ENCODE results near the gene HDX. TPM values are rescaled to one million over a fixed set of nuclear protein-coding genes. Genes with fewer than 3 reads are reported as not detected.
A peak's percentile ranks its signal among the peaks of the same experiment; 100 is the strongest.
"Not testable (repeated sequence)": the region's sequence is repeated elsewhere in the genome, so short reads cannot be mapped to it uniquely, and the experiment has no call there.

HDX gene
- total RNA-seq (2011; cell fraction: chromatin; rRNA removed; ENCODE audit: low replicate concordance) = not detected in 2 replicates
- not detected in 2 replicates for total RNA-seq (2011; cell fraction: nucleolus; rRNA removed)
- not detected in 2 replicates for total RNA-seq (2011; cell fraction: nucleoplasm; rRNA removed)
- total RNA-seq (2014; rRNA removed) (not detected in 2 replicates), total RNA-seq (2014; rRNA removed; fragmentation: Illumina TruSeq; extraction: Trizol) (not detected in 2 replicates), total RNA-seq (2015; rRNA removed; fragmentation: Illumina TruSeq; extraction: Trizol) (not detected in 2 replicates), total RNA-seq (2021) (not detected in 2 replicates), polyA plus RNA-seq (2011; rRNA removed) (not detected in 2 replicates), polyA plus RNA-seq (2014; fragmentation: Illumina TruSeq; extraction: Trizol) (not detected in 2 replicates), polyA plus RNA-seq (2014; fragmentation: Nextera tagmentation; extraction: Ambion mirVana) (not detected), polyA plus RNA-seq (2014; rRNA removed) (not detected in 2 replicates), polyA minus RNA-seq (2011; rRNA and poly(A)+ RNA removed) (0.11 TPM in 1 of 2 replicates, not detected in the other), Bru-seq, nascent RNA (percentile 1 among the genes with signal in this experiment), BruChase-seq, experiment 1, labeled RNA remaining after a 2-hour chase (percentile 6 among the genes with signal in this experiment), BruChase-seq, experiment 2, labeled RNA remaining after a 6-hour chase (percentile 6 among the genes with signal in this experiment)
- not detected in 2 replicates for polyA plus RNA-seq (2011; cell fraction: cytosol; rRNA removed)
- polyA plus RNA-seq (2011; cell fraction: nucleus; rRNA removed) = not detected in 2 replicates
- polyA plus RNA-seq (2012) = not detected in 2 replicates
- not detected in 2 replicates for polyA minus RNA-seq (2011; cell fraction: cytosol; rRNA and poly(A)+ RNA removed)
- not detected in 2 replicates for polyA minus RNA-seq (2011; cell fraction: nucleus; rRNA and poly(A)+ RNA removed)
- long read RNA-seq, experiment 1 = 0 reads
- long read RNA-seq, experiment 2 = 0 reads
- long read RNA-seq, experiment 3 = 0 reads

- DNase-seq (ENCODE audit: extremely low read depth in 1 of 4, low spot score in 3 of 4) = no peak
- Histone ChIP-seq H2AFZ (ENCODE audit: low read depth, low read length) (no peak within 1 kb of the TSS), H3K4me1 (replicated peaks in 1 of 2; ENCODE audit: control insufficient read depth in 2 of 2, insufficient read depth in 2 of 2, low read length in 2 of 2) (no peaks in the 10 kb centered on the region), H3K27ac (ENCODE audit: extremely low read depth, low read depth, low read length) (no peak within 1 kb of the TSS), H3K4me3 (no peak within 1 kb of the TSS), H3K9me3 (replicated peaks; ENCODE audit: control insufficient read depth, insufficient read depth, low read depth, low read length) (no peaks in the 10 kb centered on the region), H3K9me1 (ENCODE audit: control insufficient read depth, insufficient read depth, low read length) (no peaks in the 10 kb centered on the region), H3K79me2 (ENCODE audit: control insufficient read depth, insufficient read depth, low read length) (no peaks in the 10 kb centered on the region), H4K20me1 (replicated peaks; ENCODE audit: control insufficient read depth, insufficient read depth, low read length) (no peaks in the 10 kb centered on the region), H3K36me3 (ENCODE audit: control insufficient read depth, insufficient read depth, low read length) (no peaks in the 10 kb centered on the region), H3K4me2 (ENCODE audit: insufficient read depth, low read length) (no peak within 1 kb of the TSS), H3K9ac (ENCODE audit: insufficient read depth in 1 of 2, low read depth in 2 of 2, low read length in 2 of 2) (no peak within 1 kb of the TSS), H3K27me3 (ENCODE audit: control insufficient read depth in 2 of 2, insufficient read depth in 2 of 2, low read length in 2 of 2) (no peaks in the 10 kb centered on the region)
- no peak for TF ChIP-seq EP400 (IDR thresholded peaks at IDR 0.05)
- TF ChIP-seq YBX1 (IDR thresholded peaks at IDR 0.05) = no peak
- no peak for TF ChIP-seq KAT7 (CRISPR knock-in tag; IDR thresholded peaks at IDR 0.05; ENCODE audit: borderline replicate concordance)
- no peak for TF ChIP-seq SRSF3 (IDR thresholded peaks at IDR 0.05; ENCODE audit: insufficient read depth, low read length)
- no peak for TF ChIP-seq POU5F1 (IDR thresholded peaks at IDR 0.05; ENCODE audit: borderline replicate concordance, low read depth, low read length, partially characterized antibody)
- TF ChIP-seq PATZ1 (CRISPR knock-in tag; IDR thresholded peaks at IDR 0.05; ENCODE audit: borderline replicate concordance) = no peak
- 0 out of 4 replicates have a peak, but pooled peaks of 1 of the 2 experiments have one; percentile 17 for TF ChIP-seq NRF1 (conservative IDR thresholded peaks at IDR 0.05 in 1 of 2, IDR thresholded peaks at IDR 0.05 in 1 of 2)
- no peak for TF ChIP-seq ZNF174 (CRISPR knock-in tag; IDR thresholded peaks at IDR 0.05)
- intact Hi-C loops (cut with micrococcal nuclease) = no loop called here
- BruUV-seq (replicated peaks) = no TSS peak
- no peak for FAIRE-seq
- ATAC-seq = no peak
- ChIA-PET POLR2A (no interaction called here), CTCF (ENCODE audit: low intra/inter-chr PET ratio) (no interaction called here)
- 2% methylated on average over 25 of the region's 38 CpGs for WGBS (ENCODE audit: insufficient coverage, low coverage, missing lambda C conversion rate)
- in situ Hi-C loops (cut with MboI) = no loop called here
Observed at GRCh38 chrX:84501798-84502628, at the start of gene HDX. TSS of gene HDX (minus strand) at chrX:84502453. CDS start at chrX:84475397, 27,056 bp downstream.

GRCh38 chrX:84541315-84541714, 39.1 kb upstream of the HDX start:
- ATAC-seq; H3K36me3 ChIP-seq (ENCODE audit: control insufficient read depth, insufficient read depth, low read length); H3K9ac ChIP-seq (ENCODE audit: insufficient read depth in 1 of 2, low read depth in 2 of 2, low read length in 2 of 2); H2AFZ ChIP-seq (ENCODE audit: low read depth, low read length); H3K27ac ChIP-seq (ENCODE audit: extremely low read depth, low read depth, low read length); DNase-seq (ENCODE audit: extremely low read depth in 1 of 4, low spot score in 3 of 4); H3K79me2 ChIP-seq (ENCODE audit: control insufficient read depth, insufficient read depth, low read length); H3K4me1 ChIP-seq (replicated peaks in 1 of 2; ENCODE audit: control insufficient read depth in 2 of 2, insufficient read depth in 2 of 2, low read length in 2 of 2); in situ Hi-C loops (cut with MboI); H3K27me3 ChIP-seq (ENCODE audit: control insufficient read depth in 2 of 2, insufficient read depth in 2 of 2, low read length in 2 of 2); CTCF ChIA-PET (ENCODE audit: low intra/inter-chr PET ratio); intact Hi-C loops (cut with micrococcal nuclease); BruUV-seq (replicated peaks); H4K20me1 ChIP-seq (replicated peaks; ENCODE audit: control insufficient read depth, insufficient read depth, low read length); H3K4me2 ChIP-seq (ENCODE audit: insufficient read depth, low read length); H3K9me3 ChIP-seq (replicated peaks; ENCODE audit: control insufficient read depth, insufficient read depth, low read depth, low read length); H3K9me1 ChIP-seq (ENCODE audit: control insufficient read depth, insufficient read depth, low read length); POLR2A ChIA-PET; FAIRE-seq; H3K4me3 ChIP-seq: not testable (repeated sequence)
- 0% methylated on average over 1 of the region's 2 CpGs for WGBS (ENCODE audit: insufficient coverage, low coverage, missing lambda C conversion rate)

Data from K562 (cell line).